ENCODE measurements around the gene HBP1.
"Not testable (repeated sequence)": the region's sequence is repeated elsewhere in the genome, so short reads cannot be mapped to it uniquely, and the experiment has no call there.

Gene HBP1

DNA sequence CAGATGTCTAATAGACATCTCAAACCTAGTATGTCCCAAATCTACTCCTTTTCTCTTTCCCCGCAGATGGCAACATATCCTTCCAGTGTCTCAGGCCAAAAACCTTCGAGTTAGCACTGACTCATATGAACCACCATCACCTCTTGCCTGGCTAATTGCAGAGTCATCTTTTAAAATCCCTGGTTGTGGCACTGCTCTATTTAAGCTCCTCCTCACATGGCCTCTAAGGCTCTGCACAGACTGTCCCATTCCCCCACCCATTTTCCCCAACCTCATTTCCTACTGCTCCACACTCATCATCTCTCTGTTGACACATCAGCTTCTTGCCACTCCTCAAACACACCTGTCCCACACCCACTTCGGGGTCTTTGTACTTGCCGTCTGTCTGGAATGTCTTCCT, 16.8 kb upstream of the HBP1 start:
- FAIRE-seq, result no peak
- no peak for DNase-seq (ENCODE audit: insufficient read length, low spot score)

DNA sequence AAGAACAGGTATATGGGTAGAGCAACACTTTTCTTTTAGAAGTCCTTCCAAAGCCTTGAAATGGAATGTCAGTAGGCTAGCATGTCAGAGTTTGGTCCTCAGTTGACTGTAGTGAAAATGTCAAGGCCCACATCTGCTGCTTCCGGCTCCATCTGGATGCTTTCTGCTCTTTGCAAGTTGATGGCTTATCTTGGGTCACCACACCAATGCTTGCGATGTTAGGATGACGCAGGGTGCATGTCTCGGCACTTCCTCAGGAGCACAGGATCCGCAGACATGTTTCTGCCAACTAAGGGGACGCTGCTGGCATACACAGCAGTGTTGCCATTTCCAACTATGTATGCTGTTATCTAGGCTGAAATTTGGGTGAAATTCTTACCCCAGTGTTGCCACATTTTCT, 14.0 kb upstream of the HBP1 start:
- FAIRE-seq (no peak), DNase-seq (ENCODE audit: insufficient read length, low spot score) (no peak)

DNA sequence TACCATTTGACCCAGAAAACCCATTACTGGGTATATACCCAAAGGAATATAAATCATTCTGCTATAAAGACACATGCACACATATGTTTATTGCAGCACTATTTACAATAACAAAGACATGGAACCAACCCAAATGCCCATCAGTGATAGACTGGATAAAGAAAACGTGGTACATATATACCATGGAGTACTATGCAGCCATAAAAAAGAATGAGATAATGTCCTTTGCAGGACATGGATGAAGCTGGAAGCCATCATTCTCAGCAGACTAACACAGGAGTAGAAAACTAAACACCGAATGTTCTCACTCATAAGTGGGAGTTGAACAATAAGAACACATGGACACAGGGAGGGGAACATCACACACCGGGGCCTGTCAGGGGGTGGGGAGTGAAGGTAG, 13.1 kb upstream of the HBP1 start:
- DNase-seq (ENCODE audit: insufficient read length, low spot score); FAIRE-seq: not testable (repeated sequence)

DNA sequence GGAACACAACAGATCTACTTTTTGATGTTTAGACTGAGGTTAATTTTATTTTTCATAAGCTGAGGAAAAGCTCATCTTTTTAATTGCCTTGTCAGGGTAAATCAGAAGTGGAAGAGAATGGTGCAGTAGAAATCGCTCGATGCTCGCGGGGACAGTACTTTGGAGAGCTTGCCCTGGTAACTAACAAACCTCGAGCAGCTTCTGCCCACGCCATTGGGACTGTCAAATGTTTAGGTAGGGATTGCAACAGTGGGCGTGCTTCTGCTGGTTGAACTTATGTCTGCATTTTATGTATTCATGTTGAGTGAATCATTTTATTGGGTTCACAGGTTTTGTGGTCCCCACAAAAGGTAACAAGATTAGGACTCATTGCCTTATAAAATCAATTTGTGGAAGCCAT, 11.7 kb upstream of the HBP1 start:
- DNase-seq (ENCODE audit: insufficient read length, low spot score), result no peak
- no peak for FAIRE-seq

DNA sequence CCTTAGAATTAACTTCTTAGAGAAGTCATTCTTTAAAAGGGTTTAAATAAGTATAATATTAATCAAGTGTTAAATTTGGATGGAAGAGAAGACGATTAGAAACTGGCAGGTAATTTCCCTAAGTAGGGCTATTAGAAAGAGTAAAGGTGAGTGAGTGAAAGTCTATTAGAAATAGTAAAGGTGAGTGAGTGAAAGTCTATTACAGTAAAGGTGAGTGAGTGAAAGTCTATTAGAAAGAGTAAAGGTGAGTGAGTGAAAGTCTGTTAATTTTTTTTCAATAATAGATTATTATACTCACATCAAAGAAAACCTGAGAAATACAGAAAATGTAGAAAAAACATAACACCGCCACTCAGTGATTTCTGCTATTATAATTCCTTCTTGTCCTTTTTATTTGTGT, 10.8 kb upstream of the HBP1 start:
- FAIRE-seq (no peak), DNase-seq (ENCODE audit: insufficient read length, low spot score) (no peak)

DNA sequence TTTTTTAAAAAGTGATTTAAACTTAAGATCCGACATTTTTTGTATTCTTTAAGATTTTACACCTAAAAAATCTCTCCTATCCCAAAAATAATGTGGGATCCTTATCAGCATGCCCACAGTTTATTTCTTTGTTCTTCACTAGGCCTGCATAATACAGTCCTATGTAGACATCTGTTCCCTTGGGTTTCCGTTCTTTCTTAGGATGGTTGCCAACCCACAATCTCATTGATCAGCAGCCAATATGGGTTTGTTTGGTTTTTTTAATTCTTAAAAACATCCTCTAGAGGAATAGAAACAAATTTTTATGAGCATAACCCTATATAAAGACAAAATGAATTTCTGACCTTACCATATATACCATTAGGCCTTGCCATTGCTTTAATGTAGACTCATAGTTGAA, 8.4 kb upstream of the HBP1 start:
- DNase-seq (ENCODE audit: insufficient read length, low spot score) (no peak), FAIRE-seq (no peak)

DNA sequence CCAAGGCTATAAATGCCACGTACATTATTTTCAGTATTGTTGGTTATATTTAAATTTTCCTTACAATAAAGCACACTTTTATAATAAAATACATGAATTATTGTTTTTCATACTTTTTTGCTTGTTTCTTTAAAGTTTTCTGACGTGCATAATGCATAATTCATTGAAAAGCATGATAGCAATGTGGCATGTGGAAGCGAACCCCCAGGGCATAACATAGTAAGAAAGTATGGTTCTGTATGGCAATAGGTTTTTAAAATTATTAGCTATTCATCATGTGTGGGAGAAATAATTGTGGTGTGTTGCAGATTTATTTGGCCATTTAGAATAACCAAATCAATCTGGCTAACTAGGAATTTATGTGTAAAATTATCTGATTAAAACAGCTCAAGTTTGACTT, 7.4 kb upstream of the HBP1 start:
- FAIRE-seq (no peak), DNase-seq (ENCODE audit: insufficient read length, low spot score) (no peak)

DNA sequence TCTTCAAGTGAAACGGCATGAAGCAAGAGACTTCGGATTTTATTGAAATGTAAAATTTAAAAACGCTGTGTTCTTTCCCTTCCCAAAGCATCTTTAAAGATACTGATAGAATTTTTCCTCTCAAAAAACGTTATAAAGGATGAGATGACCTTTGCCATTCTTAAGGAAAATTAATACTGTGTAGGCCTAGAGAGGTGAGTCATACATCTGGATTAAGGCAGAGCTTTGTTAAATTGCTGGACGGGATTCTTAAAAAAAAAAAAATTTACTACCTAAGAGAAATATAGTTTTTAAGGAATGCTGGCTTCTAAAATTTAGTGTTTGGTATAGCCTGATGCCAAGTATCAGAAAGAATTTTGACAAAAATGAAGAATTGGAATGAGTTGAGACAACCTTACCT, 6.3 kb upstream of the HBP1 start:
- FAIRE-seq (no peak), DNase-seq (ENCODE audit: insufficient read length, low spot score) (no peak)

DNA sequence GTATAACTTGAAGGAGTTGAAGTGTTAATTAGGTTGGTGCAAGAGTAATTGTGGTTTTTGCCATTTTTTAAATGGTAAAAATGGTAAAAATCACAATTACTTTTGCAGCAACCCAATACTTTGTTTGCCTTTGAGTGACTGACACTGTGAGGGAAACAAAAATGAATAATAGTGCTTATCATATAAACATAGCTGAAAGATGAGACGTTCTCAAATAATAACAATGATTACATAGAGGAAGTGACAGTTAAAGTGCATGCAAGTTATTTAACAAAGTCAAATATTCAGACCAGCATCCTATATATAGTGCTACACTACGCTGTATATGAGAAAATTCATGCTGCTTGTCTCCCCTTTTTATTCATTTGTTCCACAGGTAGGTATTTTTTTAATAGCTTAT, 4.7 kb upstream of the HBP1 start:
- DNase-seq (ENCODE audit: insufficient read length, low spot score) (no peak), FAIRE-seq (no peak)

DNA sequence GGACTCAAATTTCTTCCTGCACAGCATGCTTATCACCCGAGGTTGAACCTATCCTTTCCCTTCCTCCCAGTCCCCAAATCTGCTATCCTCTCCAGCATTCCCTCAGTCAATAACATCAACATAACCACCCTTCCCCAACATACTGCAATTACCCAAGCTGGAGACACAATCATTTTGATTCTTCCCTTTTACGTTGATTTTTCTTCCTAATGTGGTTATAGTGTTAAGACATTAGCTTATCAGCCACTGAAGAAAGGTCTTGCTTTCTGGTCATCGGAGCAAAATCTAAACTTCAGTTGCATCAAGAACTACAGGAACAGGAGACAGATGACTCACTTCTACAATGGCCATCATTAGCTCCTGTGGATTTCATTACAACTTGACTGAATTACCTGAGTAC, 3.5 kb upstream of the HBP1 start:
- DNase-seq (ENCODE audit: insufficient read length, low spot score), result no peak
- no peak for FAIRE-seq

DNA sequence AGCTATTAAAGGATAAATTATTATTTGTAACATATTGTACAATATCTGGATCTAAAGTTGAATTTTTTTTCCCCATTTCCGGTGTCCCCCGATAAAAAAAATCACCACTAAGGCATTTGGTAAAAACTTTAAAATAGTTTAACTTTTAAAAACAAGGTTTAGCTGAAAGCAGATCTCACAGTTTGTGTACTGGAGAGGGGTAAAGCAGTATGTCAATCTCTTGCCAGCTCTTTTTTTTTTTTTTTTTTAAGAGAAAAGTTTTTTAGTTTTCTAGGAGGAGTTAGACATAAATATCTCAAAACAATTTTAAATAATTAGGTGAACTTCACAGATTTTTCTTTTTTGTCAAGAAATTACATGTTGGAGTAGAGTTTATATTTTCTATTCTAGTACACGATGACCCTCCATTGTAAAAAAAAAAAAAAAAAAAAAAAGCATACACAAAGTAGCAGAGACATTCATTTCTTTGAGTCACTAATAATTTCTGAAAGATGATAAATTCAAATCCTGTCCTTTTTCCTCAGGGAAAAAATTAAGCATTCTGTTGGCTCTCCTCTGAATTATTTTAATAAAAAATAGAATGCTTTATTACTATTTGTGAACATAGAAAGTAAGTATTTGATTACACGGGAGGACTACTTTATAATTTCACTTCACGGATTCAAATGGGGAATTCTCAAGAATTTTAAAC, 1.9 kb upstream of the HBP1 start:
- FAIRE-seq, result no peak

DNA sequence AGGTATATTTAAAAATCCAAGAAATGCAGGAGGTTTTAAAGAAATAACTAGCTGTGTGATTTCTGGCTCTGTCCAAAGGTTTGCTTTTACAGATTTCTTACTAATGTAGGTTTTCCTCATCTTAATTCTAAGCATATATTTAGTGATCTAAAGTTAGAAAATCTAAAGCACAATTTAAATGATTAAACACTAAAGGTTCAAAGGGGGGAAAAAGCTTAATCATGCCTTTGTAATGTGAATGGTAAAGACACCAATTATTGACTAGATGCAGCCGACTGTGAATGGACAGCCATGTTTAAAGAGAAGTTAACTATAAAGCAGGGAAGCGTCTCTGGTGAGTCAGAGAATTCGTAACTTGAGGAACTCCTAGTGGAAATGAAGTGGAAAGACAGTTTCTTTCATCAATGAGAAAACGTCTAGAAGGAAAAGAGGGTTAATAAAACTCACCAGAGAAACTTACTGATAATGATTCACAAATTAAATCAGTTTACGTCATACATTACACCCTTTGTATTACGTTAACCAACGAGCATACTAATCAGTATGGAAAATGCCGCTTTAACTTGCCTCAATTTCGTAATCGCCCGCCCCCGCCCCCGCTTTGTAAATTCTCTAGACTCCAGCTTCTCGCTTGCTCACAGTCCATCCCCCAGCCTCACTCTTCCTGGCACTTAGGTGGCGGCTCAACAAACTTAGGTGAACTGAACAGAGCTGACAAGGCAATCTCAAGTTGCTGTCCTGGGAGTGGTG, 1.1 kb upstream of the HBP1 start:
- DNase-seq (ENCODE audit: insufficient read length, low spot score), result no peak
- FAIRE-seq, result peak; percentile 79

More for the DNA sequence above, 1.9 kb upstream of the HBP1 start:
- no peak for DNase-seq (ENCODE audit: insufficient read length, low spot score)

DNA sequence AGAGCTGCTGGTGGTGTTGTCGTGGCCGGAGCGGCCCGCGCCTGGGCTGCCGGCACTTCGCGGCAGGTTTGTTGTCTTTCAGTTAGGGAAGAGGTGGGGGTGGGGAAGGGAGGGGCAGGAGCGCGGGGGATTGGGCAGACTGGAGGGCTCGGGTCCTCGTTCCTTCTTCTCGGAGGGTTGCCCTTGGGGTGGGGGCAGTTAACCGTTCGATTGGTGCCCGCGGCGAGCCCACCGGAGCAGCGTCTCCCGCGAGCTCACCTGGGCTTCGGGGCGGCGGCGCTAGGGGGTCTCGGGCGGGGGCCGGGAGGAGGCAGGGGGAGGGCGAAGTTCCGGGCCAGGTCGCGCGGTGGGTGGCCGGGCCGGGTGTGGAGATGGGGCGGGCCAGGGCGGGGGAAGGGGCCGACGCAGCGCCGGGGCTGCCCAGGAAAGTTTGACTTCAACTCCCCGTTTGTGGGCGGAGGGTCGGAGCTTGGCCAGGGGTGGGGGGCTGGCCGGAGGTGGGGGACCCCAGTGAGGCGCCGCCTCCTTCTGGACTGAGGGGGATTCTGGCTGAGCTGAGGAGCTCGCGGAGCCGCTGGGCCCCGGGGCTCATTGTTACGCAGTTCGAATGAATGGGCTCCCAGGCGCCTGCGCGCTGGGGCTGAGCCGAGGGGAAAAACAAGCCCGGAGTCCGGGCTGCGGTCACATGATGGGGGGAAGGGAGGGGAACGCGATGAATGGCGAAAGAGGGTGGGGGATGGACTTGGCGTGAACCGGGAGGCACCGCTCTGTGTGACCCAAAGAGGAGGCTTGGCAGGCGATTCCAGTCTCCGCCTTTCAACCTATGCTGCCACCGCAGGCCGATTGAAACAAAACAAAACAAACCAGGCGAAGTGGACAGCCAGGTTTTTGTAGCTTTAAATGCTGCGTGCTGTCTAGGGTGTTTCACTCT, 582 bp downstream of the HBP1 start:
- DNase-seq (ENCODE audit: insufficient read length, low spot score) (no peak), FAIRE-seq (peak; percentile 93)

DNA sequence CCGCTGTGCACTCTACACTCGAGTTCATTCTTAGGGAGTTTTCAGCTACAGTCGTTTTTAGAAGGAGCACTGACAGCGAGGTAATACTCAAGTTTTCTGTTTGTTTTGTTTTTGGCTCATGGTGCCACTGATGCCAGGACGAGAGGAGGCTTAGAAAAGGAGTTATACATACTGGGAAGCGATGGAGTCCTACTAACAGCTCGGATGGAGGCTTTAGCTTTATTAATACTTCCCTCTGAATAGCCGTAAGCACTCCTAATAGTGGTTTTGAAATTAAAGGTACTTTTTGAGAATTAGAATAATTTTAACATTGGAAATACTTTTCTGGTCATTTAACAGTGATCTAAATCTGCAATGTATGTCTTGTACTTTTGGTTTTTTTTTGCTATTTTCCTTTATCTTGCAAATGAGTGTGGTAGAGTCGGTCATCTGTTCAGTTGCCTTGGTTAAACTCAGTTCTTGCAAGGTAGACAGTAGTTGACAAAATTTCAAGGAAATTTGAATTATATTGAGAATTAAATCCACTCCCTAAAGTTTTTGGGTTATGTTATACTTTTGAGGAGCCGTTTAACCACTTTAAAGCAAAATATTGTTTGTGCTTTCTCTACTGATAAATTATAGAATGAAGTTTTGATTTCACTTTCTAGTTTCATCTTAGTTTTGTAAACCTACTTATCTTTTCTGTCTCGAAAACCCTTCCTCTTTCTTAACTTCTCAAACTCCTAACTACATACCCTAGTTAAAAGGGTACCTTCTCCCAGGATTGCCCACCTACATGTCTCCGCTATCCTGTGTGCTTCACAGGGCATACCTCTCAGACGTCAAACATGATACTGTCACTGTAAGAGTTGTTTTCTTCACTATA, 1.5 kb downstream of the HBP1 start:
- DNase-seq (ENCODE audit: insufficient read length, low spot score) (no peak), FAIRE-seq (peak; percentile 42)

DNA sequence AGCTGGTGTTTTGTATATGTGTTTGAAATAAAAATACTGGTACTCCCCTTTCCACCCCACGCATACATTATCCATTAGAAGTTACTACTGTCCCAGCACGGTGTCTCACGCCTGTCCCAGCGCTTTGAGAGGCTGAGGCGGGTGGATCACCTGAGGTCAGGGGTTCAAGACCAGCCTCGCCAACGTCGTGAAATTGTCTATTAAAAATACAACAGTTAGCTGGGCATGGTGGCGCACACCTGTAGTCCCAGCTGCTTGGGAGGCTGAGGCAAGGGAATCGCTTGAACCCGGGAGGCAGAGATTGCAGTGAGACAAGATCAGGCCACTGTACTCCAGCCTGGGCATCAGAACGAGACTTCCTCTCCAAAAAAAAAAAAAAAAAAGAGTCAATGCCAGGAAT, 2.7 kb downstream of the HBP1 start:
- FAIRE-seq (no peak), DNase-seq (ENCODE audit: insufficient read length, low spot score) (no peak)

DNA sequence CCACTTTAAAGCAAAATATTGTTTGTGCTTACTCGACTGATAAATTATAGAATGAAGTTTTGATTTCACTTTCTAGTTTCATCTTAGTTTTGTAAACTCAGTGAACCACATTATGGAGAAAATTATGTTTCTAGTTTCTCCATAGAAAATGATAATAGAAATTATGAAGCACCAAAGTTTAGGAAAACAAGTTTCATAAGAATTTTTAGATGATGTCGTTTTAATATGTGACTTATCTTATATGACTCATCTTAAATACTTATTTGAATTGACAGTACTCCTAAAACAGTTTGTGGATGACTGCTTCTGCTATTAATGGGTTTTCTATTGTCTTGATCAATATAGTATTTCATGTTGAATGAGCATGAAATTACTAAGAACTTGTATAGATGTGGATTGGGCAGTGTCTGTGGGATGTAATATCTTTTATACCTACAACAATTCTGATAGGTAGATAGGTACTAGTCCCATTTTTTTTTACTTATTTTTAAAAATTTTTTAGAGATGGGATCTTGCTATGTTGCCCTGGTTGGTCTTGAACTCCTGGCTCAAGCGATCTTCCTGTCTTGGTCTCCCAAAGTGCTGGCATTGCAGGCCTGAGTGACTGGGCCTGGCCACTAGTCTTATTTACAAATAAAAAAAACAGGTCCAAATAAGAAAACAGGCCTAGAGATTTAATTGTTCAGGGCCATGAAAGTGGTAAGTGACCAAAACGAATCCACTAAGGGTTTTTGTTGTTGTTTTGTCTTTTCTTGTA, 3.7 kb downstream of the HBP1 start:
- FAIRE-seq, result peak; percentile 68
- DNase-seq (ENCODE audit: insufficient read length, low spot score), result no peak

DNA sequence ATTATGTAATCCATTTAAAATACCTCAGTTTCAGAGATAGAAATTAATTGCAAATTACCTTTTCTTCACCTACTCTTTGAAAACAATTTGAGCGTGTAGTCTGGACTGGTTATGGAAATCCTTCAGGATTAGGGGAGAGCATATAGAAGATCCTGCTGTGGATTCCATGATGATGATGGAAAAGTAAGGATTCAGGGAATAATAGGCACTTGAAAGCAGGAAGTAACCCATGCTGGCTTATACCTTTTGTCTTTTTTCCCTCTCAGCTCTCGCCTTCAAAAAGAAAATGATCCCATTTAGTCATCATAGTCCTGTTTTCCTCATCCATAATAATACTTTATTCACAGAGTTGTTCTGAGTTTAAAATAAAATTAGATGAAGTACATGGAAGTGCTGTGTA, 4.4 kb downstream of the HBP1 start:
- DNase-seq (ENCODE audit: insufficient read length, low spot score), result no peak
- FAIRE-seq, result no peak

DNA sequence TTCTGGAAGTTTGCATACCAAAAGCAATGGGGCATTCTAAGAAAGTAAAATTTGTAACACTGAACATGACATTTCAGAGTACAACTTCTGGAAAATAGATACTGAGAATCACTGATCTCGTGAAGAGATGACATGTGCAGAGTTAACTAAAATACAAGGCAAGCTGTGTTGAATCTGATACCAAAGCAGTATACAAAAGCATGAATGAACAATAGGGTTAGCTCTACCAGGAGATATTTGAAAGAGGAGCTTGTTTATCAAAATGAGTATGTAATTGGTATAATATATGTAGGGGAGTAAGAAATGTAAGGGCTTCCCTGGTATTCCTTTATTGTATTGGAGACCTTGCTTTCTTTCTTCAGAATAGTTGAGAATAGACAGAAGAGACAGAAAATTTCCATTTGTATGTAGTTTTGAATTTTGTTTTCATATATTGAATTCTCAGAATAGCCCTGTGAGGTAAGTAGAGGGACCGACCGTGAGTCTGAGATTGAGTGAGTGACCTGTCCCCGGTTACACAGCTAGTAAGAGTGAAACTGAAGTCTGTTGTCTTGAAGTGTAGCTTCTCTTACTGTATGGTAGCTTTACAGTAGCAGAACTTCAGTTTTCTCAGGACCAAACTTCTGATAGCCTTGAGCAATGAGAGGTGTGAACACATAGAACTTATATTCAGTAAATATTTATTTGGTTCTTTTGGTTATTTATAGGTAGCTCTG, 5.0 kb downstream of the HBP1 start:
- DNase-seq (ENCODE audit: insufficient read length, low spot score), result no peak
- FAIRE-seq, result no peak

Data from GM19239 (cell line).